Measurements from ENCODE around the gene UBXN2A.
"Not testable (repeated sequence)": the region's sequence is repeated elsewhere in the genome, so short reads cannot be mapped to it uniquely, and the experiment has no call there.

The UBXN2A gene

DNA sequence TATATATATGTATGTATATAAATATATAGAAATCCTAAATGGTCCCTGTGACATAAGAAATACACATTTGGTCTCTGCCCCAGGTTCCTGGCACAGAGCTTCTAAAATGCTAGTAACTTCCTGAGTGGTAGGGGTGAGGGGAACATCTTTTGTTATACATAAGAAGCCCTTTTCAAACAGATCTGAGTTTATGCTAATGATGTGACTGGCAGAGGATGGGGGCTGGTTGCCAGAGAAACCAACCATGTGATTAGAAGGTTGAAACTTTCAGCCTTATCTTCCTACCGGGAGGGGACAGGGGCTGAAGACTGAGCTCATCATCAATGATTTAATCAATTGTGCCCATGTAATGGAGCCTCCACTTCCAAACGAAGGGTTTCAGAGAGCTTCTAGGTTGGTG, 86.0 kb downstream of the UBXN2A start:
- Histone ChIP-seq H3K27me3 (ENCODE audit: control insufficient read depth, insufficient read depth, low read length) (no peaks in the 10 kb centered on the region), H3K9me3 (replicated peaks; ENCODE audit: low read length) (no peaks in the 10 kb centered on the region), H3K4me2 (ENCODE audit: low read length) (no peak overlapping the region), H3K4me1 (ENCODE audit: control insufficient read depth, insufficient read depth, low read length) (peaks cover 17% of the 10 kb centered on the region), H3K9ac (ENCODE audit: low read depth, low read length) (no peak overlapping the region), H3K4me3 (ENCODE audit: low read length) (no peak overlapping the region), H3K36me3 (ENCODE audit: insufficient read depth, low read length) (peaks cover 40% of the 10 kb centered on the region)

DNA sequence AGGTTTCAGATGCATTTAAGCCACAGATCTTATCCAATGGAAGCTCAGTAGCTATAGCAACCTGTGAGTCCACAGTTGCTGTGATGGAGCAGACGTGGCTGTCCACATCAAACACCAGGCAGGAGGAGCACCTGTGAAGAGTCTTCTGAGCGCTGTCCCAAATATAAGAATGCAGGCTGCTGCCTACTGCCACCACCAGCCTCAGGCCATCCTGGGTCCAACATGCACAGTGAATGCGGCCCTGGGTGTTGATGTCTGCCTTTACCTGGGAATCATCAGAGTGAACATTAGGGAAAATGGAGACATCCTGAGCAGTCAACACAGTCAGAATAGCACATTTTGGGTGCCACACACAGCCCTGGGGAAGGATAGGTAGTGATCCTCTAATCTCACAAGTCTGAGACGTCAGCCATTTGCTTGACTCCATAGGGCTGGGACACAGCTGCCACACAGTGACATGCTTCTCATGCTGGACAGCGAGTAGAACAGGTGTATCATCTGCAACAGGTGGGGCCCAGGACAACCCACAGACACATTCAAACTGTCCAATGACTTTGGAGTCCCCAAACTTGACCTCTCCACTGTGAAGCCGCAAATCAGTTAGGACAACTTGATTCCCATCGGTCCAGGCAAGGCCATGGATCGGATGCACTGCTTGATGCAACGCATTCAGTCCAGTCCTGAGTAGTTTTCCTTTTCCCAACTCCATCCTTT, 98.7 kb downstream of the UBXN2A start:
- H3K4me2 ChIP-seq (ENCODE audit: low read length) = no peak overlapping the region
- H3K4me3 ChIP-seq (ENCODE audit: low read length) = no peak overlapping the region
- no peaks in the 10 kb centered on the region for H3K27me3 ChIP-seq (ENCODE audit: control insufficient read depth, insufficient read depth, low read length)
- H3K36me3 ChIP-seq (ENCODE audit: insufficient read depth, low read length) = peaks cover 25% of the 10 kb centered on the region
- no peak overlapping the region for H3K9ac ChIP-seq (ENCODE audit: low read depth, low read length)
- no peaks in the 10 kb centered on the region for H3K4me1 ChIP-seq (ENCODE audit: control insufficient read depth, insufficient read depth, low read length)
- H3K9me3 ChIP-seq (replicated peaks; ENCODE audit: low read length) = no peaks in the 10 kb centered on the region

DNA sequence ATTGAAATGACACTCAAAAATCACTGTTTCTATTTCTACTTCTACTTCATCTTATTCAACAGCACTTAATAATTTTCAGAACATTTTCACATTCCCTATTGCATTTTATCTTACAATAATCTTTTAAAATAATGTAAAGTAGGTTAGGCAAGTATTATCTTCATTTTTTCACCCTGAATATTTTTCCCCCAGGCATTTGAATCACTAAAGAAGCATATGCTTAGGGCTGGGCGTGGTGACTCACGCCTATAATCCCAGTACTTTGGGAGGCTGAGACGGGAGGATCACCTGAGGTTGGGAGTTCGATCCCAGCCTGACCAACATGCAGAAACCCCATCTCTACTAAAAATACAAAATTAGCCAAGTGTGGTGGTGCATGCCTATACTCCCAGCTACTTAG, 100.2 kb downstream of the UBXN2A start:
- Histone ChIP-seq H3K4me2 (ENCODE audit: low read length) (no peak overlapping the region), H3K9me3 (replicated peaks; ENCODE audit: low read length) (no peaks in the 10 kb centered on the region), H3K4me3 (ENCODE audit: low read length) (no peak overlapping the region), H3K9ac (ENCODE audit: low read depth, low read length) (no peak overlapping the region), H3K4me1 (ENCODE audit: control insufficient read depth, insufficient read depth, low read length) (no peaks in the 10 kb centered on the region), H3K36me3 (ENCODE audit: insufficient read depth, low read length) (peaks cover 25% of the 10 kb centered on the region), H3K27me3 (ENCODE audit: control insufficient read depth, insufficient read depth, low read length) (no peaks in the 10 kb centered on the region)

DNA sequence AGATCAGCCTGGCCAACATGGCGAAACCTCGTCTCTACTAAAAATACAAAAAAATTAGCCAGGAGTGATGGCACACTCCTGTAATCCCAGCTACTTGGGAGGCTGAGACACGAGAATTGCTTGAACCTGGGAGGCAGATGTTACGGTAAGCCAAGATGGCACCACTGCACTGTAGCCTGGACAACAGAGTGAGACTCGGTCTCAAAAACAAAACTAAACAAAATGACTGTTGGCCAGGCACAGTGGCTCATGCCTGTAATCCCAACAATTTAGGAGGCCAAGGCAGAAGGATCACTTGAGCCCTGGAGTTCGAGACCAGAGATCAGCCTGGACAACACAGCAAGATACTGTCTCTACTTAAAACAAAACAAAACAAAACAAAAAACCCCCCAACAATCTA, 102.9 kb downstream of the UBXN2A start:
- not testable (repeated sequence) for H3K4me3 ChIP-seq (ENCODE audit: low read length); H3K4me2 ChIP-seq (ENCODE audit: low read length); H3K9me3 ChIP-seq (replicated peaks; ENCODE audit: low read length); H3K9ac ChIP-seq (ENCODE audit: low read depth, low read length); H3K27me3 ChIP-seq (ENCODE audit: control insufficient read depth, insufficient read depth, low read length)
- peaks cover 14% of the 10 kb centered on the region for H3K36me3 ChIP-seq (ENCODE audit: insufficient read depth, low read length)
- H3K4me1 ChIP-seq (ENCODE audit: control insufficient read depth, insufficient read depth, low read length) = peaks cover 10% of the 10 kb centered on the region

DNA sequence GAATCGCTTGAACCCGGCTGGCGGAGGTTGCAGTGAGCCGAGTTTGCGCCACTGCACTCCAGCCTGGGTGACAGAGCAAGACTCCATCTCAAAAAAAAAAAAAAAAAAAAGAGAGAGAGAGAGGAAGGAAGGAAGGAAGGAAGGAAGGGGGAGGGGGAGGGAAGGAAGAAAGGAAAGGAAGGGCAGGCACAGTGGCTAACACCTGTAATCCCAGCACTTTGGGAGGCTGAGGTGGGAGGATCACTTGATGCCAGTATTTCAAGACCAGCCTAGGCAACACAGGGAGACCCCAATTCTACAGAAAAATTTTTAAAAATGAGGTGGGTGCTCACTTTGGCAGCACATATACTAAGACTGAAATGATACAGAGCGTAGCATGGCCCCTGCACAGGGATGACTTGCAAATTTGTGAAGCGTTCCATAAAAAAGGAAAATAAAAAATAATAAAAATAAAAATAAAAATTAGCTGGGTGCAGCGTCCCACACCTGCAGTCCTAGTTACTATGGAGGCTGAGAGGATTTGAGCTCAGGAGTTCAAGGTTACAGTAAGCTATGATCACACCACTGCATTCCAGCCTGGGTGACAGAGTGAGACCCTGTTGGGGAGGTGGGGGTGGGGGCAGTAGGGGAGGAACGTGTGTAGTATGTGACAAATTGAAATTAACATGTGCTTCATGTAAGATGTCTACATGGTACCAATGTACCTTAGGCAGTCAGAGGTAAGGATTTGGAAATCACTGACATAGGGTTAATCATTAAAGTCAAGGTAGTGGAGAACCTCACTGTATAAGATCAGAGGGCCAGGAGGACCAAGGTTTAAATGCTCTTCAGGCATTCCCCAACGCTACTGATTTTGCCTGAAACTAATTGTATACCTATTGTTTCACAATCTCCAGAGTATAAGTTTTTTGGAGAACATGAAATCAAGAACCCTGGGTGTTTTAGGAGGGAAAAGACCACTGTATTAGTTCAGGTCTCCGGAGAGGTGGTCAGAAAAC, 105.5 kb downstream of the UBXN2A start:
- Histone ChIP-seq H3K36me3 (ENCODE audit: insufficient read depth, low read length) (no peaks in the 10 kb centered on the region), H3K27me3 (ENCODE audit: control insufficient read depth, insufficient read depth, low read length) (no peaks in the 10 kb centered on the region), H3K9ac (ENCODE audit: low read depth, low read length) (peak overlapping the region; percentile 83), H3K9me3 (replicated peaks; ENCODE audit: low read length) (no peaks in the 10 kb centered on the region), H3K4me1 (ENCODE audit: control insufficient read depth, insufficient read depth, low read length) (peaks cover 15% of the 10 kb centered on the region), H3K4me2 (ENCODE audit: low read length) (peak overlapping the region; percentile 79), H3K4me3 (ENCODE audit: low read length) (peak overlapping the region; percentile 83)

DNA sequence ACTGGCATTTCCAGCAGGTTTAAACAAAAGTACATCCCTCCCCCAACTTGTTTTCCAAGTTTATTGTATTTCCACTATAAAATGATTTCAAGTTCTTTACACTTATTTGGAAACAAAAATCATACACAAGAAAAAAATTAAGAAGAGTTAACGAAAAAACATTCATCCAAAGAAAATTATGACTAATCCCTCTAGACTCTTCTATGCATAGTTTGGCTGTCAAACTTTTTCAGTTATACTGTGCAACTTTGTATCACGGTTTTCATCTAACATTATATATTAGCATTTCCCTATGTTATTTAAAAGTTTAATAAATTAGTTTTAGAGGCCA, 106.3 kb downstream of the UBXN2A start:
- H3K9ac ChIP-seq (ENCODE audit: low read depth, low read length) = peak overlapping the region; percentile 83
- H3K4me1 ChIP-seq (ENCODE audit: control insufficient read depth, insufficient read depth, low read length) = peaks cover 15% of the 10 kb centered on the region
- H3K27me3 ChIP-seq (ENCODE audit: control insufficient read depth, insufficient read depth, low read length) = no peaks in the 10 kb centered on the region
- H3K36me3 ChIP-seq (ENCODE audit: insufficient read depth, low read length) = no peaks in the 10 kb centered on the region
- peak overlapping the region; percentile 83 for H3K4me3 ChIP-seq (ENCODE audit: low read length)
- H3K9me3 ChIP-seq (replicated peaks; ENCODE audit: low read length) = no peaks in the 10 kb centered on the region
- peak overlapping the region; percentile 79 for H3K4me2 ChIP-seq (ENCODE audit: low read length)

DNA sequence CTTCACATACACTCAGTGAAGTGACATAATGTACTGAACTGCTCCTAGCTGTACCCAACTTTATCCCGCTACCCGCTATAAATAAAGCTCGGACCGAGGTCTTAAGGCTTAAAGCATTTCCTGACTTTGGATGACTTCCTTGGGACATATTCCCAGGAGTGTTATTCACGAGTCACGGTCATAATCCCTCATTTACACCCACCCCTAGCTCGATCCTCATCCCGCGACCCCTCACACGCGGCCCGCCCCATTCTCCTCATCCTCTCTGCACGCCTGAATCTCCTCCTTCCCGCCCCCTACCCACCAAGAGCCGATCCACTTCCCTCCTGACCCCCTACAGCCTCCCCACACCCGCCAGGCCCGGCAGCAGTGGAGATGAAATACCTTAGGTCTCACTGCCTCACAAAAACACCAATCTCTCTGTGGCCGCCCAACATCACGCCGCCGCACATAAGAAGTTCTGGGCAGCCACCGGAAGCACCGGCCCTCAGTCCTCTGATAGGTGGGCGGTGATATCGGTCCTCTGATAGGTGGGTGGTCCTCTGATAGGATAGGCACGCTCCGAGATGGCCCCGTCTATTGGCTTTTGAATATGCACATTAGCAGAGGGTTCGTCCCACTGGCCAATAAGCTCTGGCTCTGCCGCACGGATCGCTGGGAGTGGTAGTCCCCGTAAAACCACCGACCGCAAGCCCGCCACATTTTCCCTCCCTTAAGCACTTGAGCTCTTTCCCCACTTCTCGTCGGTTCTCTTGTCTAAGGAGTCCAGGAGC, 106.9 kb downstream of the UBXN2A start, which contains the start of gene WDCP:
Gene WDCP (minus strand): TSS at position 462 of the 773 bp plus-strand sequence. CDS start 7,897 bp downstream, outside the sequence.
- no peaks in the 10 kb centered on the region for H3K27me3 ChIP-seq (ENCODE audit: control insufficient read depth, insufficient read depth, low read length)
- no peaks in the 10 kb centered on the region for H3K36me3 ChIP-seq (ENCODE audit: insufficient read depth, low read length)
- H3K4me1 ChIP-seq (ENCODE audit: control insufficient read depth, insufficient read depth, low read length) = peaks cover 15% of the 10 kb centered on the region
- H3K9me3 ChIP-seq (replicated peaks; ENCODE audit: low read length) = no peaks in the 10 kb centered on the region
- peak within 1 kb of the TSS; percentile 83 for H3K9ac ChIP-seq (ENCODE audit: low read depth, low read length)
- H3K4me3 ChIP-seq (ENCODE audit: low read length) = peak within 1 kb of the TSS; percentile 83
- H3K4me2 ChIP-seq (ENCODE audit: low read length) = peak within 1 kb of the TSS; percentile 79

DNA sequence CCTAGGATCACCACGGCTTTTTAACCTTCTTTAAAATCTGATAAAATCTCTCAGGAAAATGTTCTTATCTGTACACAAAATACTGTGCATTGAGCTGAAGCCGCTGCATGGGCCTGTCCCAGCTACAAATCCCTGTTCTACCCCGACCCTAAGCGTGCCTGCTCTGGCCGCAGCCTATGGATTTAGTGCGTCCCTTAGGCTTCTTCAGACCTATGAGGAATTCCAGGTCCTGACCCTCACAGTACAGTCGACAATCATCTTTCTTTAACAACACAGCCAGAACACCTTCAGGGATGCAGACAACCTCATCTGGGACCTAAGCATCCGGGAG, 107.4 kb downstream of the UBXN2A start:
- Histone ChIP-seq H3K4me3 (ENCODE audit: low read length) (peak overlapping the region; percentile 17), H3K4me1 (ENCODE audit: control insufficient read depth, insufficient read depth, low read length) (peaks cover 15% of the 10 kb centered on the region), H3K36me3 (ENCODE audit: insufficient read depth, low read length) (no peaks in the 10 kb centered on the region), H3K9ac (ENCODE audit: low read depth, low read length) (no peak overlapping the region), H3K27me3 (ENCODE audit: control insufficient read depth, insufficient read depth, low read length) (no peaks in the 10 kb centered on the region), H3K9me3 (replicated peaks; ENCODE audit: low read length) (no peaks in the 10 kb centered on the region), H3K4me2 (ENCODE audit: low read length) (peak overlapping the region; percentile 62)

DNA sequence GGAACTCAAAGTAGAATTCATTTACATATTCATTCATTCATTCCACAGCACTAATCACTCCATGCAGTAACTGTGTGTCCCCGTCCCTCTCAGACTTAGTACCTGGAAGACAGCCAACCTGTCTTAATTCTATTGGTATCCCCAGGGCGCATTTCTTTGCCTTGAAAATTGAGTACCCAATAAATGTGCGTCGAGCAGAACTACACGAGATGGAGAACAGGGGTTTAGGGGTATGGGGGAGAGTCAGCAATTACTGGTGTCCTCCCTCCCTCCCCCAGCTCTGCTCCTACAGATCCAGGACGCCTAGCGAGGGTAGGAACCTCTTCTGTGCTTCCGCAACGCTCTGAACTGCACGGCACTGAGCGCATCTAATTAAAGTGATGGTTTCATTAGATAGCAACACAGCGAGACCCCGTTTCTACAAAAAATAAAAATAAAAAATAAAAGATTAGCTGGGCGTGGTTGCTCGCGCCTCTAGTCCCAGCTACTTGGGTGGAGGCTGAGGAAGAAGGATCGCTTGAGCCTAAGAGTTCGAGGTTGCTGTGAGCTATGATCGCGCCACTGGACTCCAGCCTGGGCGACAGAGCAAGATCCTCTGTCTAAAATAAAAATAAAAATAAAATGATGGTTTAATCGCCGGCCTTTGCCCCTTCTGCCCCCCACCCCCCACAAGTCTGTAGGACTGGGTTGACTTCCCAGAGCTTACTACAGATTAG, 108.7 kb downstream of the UBXN2A start:
- H3K9ac ChIP-seq (ENCODE audit: low read depth, low read length) = peak overlapping the region; percentile 54
- peak overlapping the region; percentile 76 for H3K4me3 ChIP-seq (ENCODE audit: low read length)
- no peaks in the 10 kb centered on the region for H3K36me3 ChIP-seq (ENCODE audit: insufficient read depth, low read length)
- H3K4me2 ChIP-seq (ENCODE audit: low read length) = peak overlapping the region; percentile 91
- peaks cover 15% of the 10 kb centered on the region for H3K4me1 ChIP-seq (ENCODE audit: control insufficient read depth, insufficient read depth, low read length)
- no peaks in the 10 kb centered on the region for H3K27me3 ChIP-seq (ENCODE audit: control insufficient read depth, insufficient read depth, low read length)
- no peaks in the 10 kb centered on the region for H3K9me3 ChIP-seq (replicated peaks; ENCODE audit: low read length)

DNA sequence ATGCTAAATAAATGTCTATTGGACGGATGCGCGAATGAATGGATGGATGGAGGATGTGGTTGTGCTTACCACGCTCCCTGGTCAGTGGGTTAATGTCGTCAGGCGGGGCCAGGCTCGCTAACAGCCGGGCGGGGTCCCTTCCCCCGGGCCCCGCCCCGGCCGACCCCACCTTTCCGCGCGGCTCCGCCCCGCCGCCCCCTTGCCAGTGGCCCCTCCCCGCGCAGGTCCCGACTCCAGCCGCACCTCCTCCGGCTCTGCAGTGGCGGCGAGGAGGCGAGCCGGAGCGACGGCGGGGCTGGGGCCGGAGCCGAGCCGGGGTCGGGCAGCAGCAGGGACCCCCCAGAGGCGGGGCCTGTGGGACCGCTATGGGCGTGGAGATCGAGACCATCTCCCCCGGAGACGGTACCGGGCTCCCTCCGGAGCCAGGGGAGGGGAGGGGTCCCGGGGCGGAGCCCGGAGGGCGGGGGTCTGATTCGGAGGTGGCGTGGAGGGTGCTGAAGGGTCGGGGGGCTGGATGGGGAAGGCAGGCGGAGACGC, 109.3 kb downstream of the UBXN2A start, which contains the start of gene FKBP1B:
Gene FKBP1B (plus strand): TSS at position 257 of the 537 bp plus-strand sequence. CDS start 109 bp downstream, at position 366.
- Histone ChIP-seq H3K9me3 (replicated peaks; ENCODE audit: low read length) (no peaks in the 10 kb centered on the region), H3K36me3 (ENCODE audit: insufficient read depth, low read length) (no peaks in the 10 kb centered on the region), H3K4me3 (ENCODE audit: low read length) (peak within 1 kb of the TSS; percentile 76), H3K4me1 (ENCODE audit: control insufficient read depth, insufficient read depth, low read length) (peaks cover 15% of the 10 kb centered on the region), H3K9ac (ENCODE audit: low read depth, low read length) (peak within 1 kb of the TSS; percentile 54), H3K27me3 (ENCODE audit: control insufficient read depth, insufficient read depth, low read length) (no peaks in the 10 kb centered on the region), H3K4me2 (ENCODE audit: low read length) (peak within 1 kb of the TSS; percentile 91)
